HepG2 (cell line): ENCODE results near the gene OPRL1. TPM values are rescaled to one million over a fixed set of nuclear protein-coding genes. Genes with fewer than 3 reads are reported as not detected.

Source experiments
- ARID2 ChIP-seq: sonication (generic); formaldehyde crosslinking; IDR thresholded peaks from 2 replicates; pipeline ENCODE4 v1.8.1; 2022; ENCODE audit warnings: mild to moderate bottlenecking, missing genetic modification reagents, borderline replicate concordance
- CREB1 ChIP-seq, 2 experiments: fragments of 450-650 bp in 1 of 2; IDR thresholded peaks; 2 replicates each; pipeline ENCODE4 v1.6.1; 2016 to 2017; ENCODE audit warnings: control low read depth in 1 of 2, mild to moderate bottlenecking in 1 of 2, missing compliant biosample characterization in 1 of 2, missing genetic modification characterization in 1 of 2
- FOXC1 ChIP-seq: sonication (generic); formaldehyde crosslinking; IDR thresholded peaks from 2 replicates; pipeline ENCODE4 v1.8.0; 2022; ENCODE audit warnings: mild to moderate bottlenecking, missing genetic modification reagents, borderline replicate concordance
- HMGA1 ChIP-seq: sonication (generic); formaldehyde crosslinking; conservative IDR thresholded peaks from 2 replicates; pipeline ENCODE4 v1.4.0; 2020; ENCODE audit warnings: missing genetic modification reagents
- KDM5A ChIP-seq: fragments of 200-600 bp; sonication (generic); IDR thresholded peaks from 2 replicates; pipeline ENCODE4 v1.7.0; 2018; ENCODE audit warnings: antibody characterized with exemption, mild to moderate bottlenecking, low read length, borderline replicate concordance
- KMT2B ChIP-seq: IDR thresholded peaks from 2 replicates; pipeline ENCODE4 v1.6.1; 2016; ENCODE audit warnings: missing genetic modification reagents, missing compliant biosample characterization
- MLLT10 ChIP-seq: sonication (generic); formaldehyde crosslinking; IDR thresholded peaks from 2 replicates; pipeline ENCODE4 v1.4.0; 2020; ENCODE audit warnings: missing genetic modification reagents
- NR2F6 ChIP-seq, 2 experiments: IDR thresholded peaks; 2 replicates each; pipeline ENCODE4 v1.6.1; 2016; ENCODE audit warnings: antibody characterized with exemption in 1 of 2, mild to moderate bottlenecking in 1 of 2
- SRSF4 ChIP-seq: fragments of 200-400 bp; formaldehyde crosslinking; IDR thresholded peaks from one replicate; pipeline ENCODE4 v1.6.1; 2018; ENCODE audit warnings: mild to moderate bottlenecking, low read depth, low read length, moderate library complexity; ENCODE audit not compliant: poor library complexity, severe bottlenecking
- ZNF256 ChIP-seq: sonication (generic); formaldehyde crosslinking; conservative IDR thresholded peaks from 2 replicates; pipeline ENCODE4 v1.4.0; 2020; ENCODE audit warnings: missing genetic modification reagents
- ZNF510 ChIP-seq: sonication (generic); formaldehyde crosslinking; IDR thresholded peaks from 2 replicates; pipeline ENCODE4 v1.4.0; 2020; ENCODE audit warnings: low read depth, mild to moderate bottlenecking, missing genetic modification reagents
- ZNF549 ChIP-seq: sonication (generic); formaldehyde crosslinking; IDR thresholded peaks from 2 replicates; pipeline ENCODE4 v1.5.0; 2020; ENCODE audit warnings: missing genetic modification reagents
- ZNF605 ChIP-seq: sonication (generic); formaldehyde crosslinking; IDR thresholded peaks from 2 replicates; pipeline ENCODE4 v1.8.0; 2022; ENCODE audit warnings: mild to moderate bottlenecking, missing genetic modification reagents
- ZNF790 ChIP-seq: sonication (generic); formaldehyde crosslinking; IDR thresholded peaks from 2 replicates; pipeline ENCODE4 v1.8.0; 2022; ENCODE audit warnings: missing genetic modification reagents, mild to moderate bottlenecking, borderline replicate concordance
- ZNF850 ChIP-seq: sonication (generic); formaldehyde crosslinking; conservative IDR thresholded peaks from 2 replicates; pipeline ENCODE4 v1.9.0; 2021; ENCODE audit warnings: mild to moderate bottlenecking, missing genetic modification reagents
- polyA plus RNA-seq, 8 experiments: library from polyadenylated mRNA; depleted of rRNA in 3 of 8; stranded (reverse) in 7 of 8; unstranded in 1 of 8; fragments of >200 nt; fragmentation: Illumina TruSeq in 4 of 8; extraction: Trizol in 4 of 8; gene quantifications; 2 replicates each; pipeline versions ENCODE4 v1.2.1 to v1.2.3, GENCODE V29; 2011 to 2016; ENCODE audit warnings: low read depth in 4 of 8, missing spikeins in 1 of 8, mixed read lengths in 1 of 8; ENCODE audit not compliant: insufficient read depth in 1 of 8
- total RNA-seq, 5 experiments: library from RNA; depleted of rRNA; stranded (reverse); fragments of >200 nt; fragmentation: Illumina TruSeq; extraction: Trizol; gene quantifications; 2 replicates each; pipeline ENCODE4 v1.2.3, GENCODE V29; 2016; ENCODE audit warnings: low read depth in 1 of 5
- TF ChIP-seq, protein P1 (sequence below): sonication (generic); formaldehyde crosslinking; IDR thresholded peaks from 2 replicates; pipeline ENCODE4 v1.8.1; 2022; ENCODE audit warnings: mild to moderate bottlenecking, missing genetic modification reagents
- TF ChIP-seq, protein P2 (sequence below): sonication (generic); formaldehyde crosslinking; conservative IDR thresholded peaks from 2 replicates; pipeline ENCODE4 v1.5.0; 2020; ENCODE audit warnings: missing genetic modification reagents
- TF ChIP-seq, protein P3 (sequence below): sonication (generic); formaldehyde crosslinking; IDR thresholded peaks from 2 replicates; pipeline ENCODE4 v1.5.0; 2020; ENCODE audit warnings: missing genetic modification reagents, mild to moderate bottlenecking, borderline replicate concordance
- TF ChIP-seq, protein P4 (sequence below): sonication (generic); formaldehyde crosslinking; conservative IDR thresholded peaks from 2 replicates; pipeline ENCODE4 v1.8.1; 2023; ENCODE audit warnings: missing genetic modification reagents
- TF ChIP-seq, protein P5 (sequence below): sonication (generic); formaldehyde crosslinking; IDR thresholded peaks from 2 replicates; pipeline ENCODE4 v1.5.1; 2020; ENCODE audit warnings: mild to moderate bottlenecking, missing genetic modification reagents

Gene OPRL1
- total and polyA plus RNA-seq, 2 of the 13 experiments (the other 11 are each of a cell fraction or from before 2014, with no cell fraction given) = 0.35 to 0.71 TPM

DNA sequence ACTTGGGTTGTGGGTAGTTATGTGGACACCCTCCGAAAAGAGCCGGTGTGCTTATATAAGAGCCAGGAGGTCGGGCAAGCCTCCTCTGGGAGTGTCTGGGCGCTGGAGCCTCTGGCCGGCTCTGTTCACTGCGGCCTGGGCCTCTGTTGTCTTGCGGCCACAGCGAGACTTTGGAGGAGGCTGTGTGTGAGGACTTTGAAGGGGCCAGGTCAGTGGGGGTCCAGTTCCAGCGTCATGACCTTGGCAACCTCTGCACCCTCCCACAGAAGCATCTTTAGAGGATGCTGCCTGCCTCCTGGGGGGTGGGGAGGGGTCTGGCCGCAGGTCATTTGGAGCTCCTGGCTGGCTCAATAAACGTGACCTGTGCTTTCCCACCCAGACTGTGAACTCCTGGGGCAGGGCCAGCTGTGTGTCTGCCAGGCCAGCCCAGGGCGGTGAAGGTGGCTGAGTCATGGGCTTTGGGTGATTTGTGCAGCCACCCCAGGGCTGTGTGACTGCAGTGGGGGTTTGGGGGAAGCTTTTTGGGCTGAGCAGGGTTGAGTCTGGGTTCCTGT, 15.7 kb upstream of the OPRL1 start (continued):
- TF ChIP-seq, protein P1, sequence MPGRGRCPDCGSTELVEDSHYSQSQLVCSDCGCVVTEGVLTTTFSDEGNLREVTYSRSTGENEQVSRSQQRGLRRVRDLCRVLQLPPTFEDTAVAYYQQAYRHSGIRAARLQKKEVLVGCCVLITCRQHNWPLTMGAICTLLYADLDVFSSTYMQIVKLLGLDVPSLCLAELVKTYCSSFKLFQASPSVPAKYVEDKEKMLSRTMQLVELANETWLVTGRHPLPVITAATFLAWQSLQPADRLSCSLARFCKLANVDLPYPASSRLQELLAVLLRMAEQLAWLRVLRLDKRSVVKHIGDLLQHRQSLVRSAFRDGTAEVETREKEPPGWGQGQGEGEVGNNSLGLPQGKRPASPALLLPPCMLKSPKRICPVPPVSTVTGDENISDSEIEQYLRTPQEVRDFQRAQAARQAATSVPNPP (CRISPR knock-in tag) = 0 out of 2 replicates have a peak, but pooled peaks have one; percentile 43
- TF ChIP-seq FOXC1 (CRISPR knock-in tag) = no peak; the same call in 1 of the 2 replicates
- peak; percentile 41; the same call in 1 of the 2 replicates for TF ChIP-seq KDM5A
- TF ChIP-seq ARID2 (CRISPR knock-in tag) = 0 out of 2 replicates have a peak, but pooled peaks have one; percentile 53
- TF ChIP-seq ZNF790 (CRISPR knock-in tag) = no peak
- TF ChIP-seq NR2F6 (IDR thresholded peaks at IDR 0.05) = 0 out of 2 replicates have a peak, but pooled peaks have one; percentile 24
- no peak; the same call in none of the 2 replicates for TF ChIP-seq NR2F6 (CRISPR knock-in tag; IDR thresholded peaks at IDR 0.05)
- TF ChIP-seq ZNF549 = no peak
- TF ChIP-seq, protein P2, sequence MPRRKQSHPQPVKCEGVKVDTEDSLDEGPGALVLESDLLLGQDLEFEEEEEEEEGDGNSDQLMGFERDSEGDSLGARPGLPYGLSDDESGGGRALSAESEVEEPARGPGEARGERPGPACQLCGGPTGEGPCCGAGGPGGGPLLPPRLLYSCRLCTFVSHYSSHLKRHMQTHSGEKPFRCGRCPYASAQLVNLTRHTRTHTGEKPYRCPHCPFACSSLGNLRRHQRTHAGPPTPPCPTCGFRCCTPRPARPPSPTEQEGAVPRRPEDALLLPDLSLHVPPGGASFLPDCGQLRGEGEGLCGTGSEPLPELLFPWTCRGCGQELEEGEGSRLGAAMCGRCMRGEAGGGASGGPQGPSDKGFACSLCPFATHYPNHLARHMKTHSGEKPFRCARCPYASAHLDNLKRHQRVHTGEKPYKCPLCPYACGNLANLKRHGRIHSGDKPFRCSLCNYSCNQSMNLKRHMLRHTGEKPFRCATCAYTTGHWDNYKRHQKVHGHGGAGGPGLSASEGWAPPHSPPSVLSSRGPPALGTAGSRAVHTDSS (CRISPR knock-in tag) = no peak
- peak; percentile 88; the same call in 1 of the 2 replicates for TF ChIP-seq ZNF850 (CRISPR knock-in tag)
- 0 out of 2 replicates have a peak, but pooled peaks have one; percentile 58 for TF ChIP-seq ZNF510 (CRISPR knock-in tag)
- TF ChIP-seq, protein P3, sequence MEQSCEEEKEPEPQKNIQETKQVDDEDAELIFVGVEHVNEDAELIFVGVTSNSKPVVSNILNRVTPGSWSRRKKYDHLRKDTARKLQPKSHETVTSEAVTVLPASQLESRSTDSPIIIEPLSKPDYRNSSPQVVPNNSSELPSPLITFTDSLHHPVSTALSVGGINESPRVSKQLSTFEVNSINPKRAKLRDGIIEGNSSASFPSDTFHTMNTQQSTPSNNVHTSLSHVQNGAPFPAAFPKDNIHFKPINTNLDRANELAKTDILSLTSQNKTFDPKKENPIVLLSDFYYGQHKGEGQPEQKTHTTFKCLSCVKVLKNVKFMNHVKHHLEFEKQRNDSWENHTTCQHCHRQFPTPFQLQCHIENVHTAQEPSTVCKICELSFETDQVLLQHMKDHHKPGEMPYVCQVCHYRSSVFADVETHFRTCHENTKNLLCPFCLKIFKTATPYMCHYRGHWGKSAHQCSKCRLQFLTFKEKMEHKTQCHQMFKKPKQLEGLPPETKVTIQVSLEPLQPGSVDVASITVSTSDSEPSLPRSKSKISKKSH (CRISPR knock-in tag) = no peak
- no peak for TF ChIP-seq ZNF256 (CRISPR knock-in tag)
- TF ChIP-seq CREB1 (IDR thresholded peaks at IDR 0.05) = 0 out of 2 replicates have a peak, but pooled peaks have one; percentile 5
- TF ChIP-seq CREB1 (CRISPR knock-in tag; IDR thresholded peaks at IDR 0.05) = no peak
- TF ChIP-seq, protein P4, sequence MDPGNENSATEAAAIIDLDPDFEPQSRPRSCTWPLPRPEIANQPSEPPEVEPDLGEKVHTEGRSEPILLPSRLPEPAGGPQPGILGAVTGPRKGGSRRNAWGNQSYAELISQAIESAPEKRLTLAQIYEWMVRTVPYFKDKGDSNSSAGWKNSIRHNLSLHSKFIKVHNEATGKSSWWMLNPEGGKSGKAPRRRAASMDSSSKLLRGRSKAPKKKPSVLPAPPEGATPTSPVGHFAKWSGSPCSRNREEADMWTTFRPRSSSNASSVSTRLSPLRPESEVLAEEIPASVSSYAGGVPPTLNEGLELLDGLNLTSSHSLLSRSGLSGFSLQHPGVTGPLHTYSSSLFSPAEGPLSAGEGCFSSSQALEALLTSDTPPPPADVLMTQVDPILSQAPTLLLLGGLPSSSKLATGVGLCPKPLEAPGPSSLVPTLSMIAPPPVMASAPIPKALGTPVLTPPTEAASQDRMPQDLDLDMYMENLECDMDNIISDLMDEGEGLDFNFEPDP (CRISPR knock-in tag) = 0 out of 2 replicates have a peak, but pooled peaks have one; percentile 5
- TF ChIP-seq SRSF4 = no peak
- TF ChIP-seq HMGA1 (CRISPR knock-in tag) = no peak
- TF ChIP-seq ZNF605 = peak; percentile 94
- TF ChIP-seq, protein P5, sequence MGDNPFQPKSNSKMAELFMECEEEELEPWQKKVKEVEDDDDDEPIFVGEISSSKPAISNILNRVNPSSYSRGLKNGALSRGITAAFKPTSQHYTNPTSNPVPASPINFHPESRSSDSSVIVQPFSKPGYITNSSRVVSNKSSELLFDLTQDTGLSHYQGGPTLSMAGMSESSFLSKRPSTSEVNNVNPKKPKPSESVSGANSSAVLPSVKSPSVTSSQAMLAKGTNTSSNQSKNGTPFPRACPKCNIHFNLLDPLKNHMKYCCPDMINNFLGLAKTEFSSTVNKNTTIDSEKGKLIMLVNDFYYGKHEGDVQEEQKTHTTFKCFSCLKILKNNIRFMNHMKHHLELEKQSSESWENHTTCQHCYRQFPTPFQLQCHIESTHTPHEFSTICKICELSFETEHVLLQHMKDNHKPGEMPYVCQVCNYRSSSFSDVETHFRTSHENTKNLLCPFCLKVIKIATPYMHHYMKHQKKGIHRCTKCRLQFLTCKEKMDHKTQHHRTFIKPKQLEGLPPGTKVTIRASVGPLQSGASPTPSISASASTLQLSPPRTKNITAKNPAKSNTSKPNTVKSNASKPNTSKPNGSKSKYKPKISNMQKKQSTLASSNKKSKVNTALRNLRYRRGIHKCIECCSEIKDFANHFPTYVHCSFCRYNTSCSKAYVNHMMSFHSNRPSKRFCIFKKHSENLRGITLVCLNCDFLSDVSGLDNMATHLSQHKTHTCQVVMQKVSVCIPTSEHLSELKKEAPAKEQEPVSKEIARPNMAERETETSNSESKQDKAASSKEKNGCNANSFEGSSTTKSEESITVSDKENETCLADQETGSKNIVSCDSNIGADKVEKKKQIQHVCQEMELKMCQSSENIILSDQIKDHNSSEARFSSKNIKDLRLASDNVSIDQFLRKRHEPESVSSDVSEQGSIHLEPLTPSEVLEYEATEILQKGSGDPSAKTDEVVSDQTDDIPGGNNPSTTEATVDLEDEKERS (CRISPR knock-in tag) = no peak; the same call in 1 of the 2 replicates
- no peak for TF ChIP-seq KMT2B (CRISPR knock-in tag)
- no peak for TF ChIP-seq MLLT10
